AG04450 (cell line): Measurements from ENCODE around the gene ENKUR. TPM values are rescaled to one million over a fixed set of nuclear protein-coding genes. Genes with fewer than 3 reads are reported as not detected.

Experiments
- CTCF ChIA-PET: fragments of 300-600, 350-600 bp; formaldehyde crosslinking; extraction: SDS; loops from one replicate; lab custom pipeline; 2022; ENCODE audit warnings: antibody characterized with exemption, inconsistent platforms; lab: Charles Lee
- POLR2A ChIA-PET: fragments of 350-600 bp; formaldehyde crosslinking; extraction: SDS; loops from one replicate; lab custom pipeline; 2021; ENCODE audit warnings: antibody characterized with exemption, inconsistent platforms; lab: Yijun Ruan, JAX
- DNase-seq: peaks from one replicate; pipeline ENCODE4 v3.0.0-alpha.2; 2011; ENCODE audit warnings: low read depth, low spot score
- H3K27ac ChIP-seq: one replicate; pipeline ENCODE4 v1.5.1; 2012; ENCODE audit warnings: low read depth, low read length, control low read depth
- H3K27me3 ChIP-seq: one replicate; pipeline ENCODE4 v1.6.0; 2012; ENCODE audit warnings: low read length; ENCODE audit not compliant: control insufficient read depth, insufficient read depth
- H3K4me3 ChIP-seq: 2 replicates; pipeline ENCODE4 v1.5.1; 2011; ENCODE audit warnings: mild to moderate bottlenecking, low read depth, low read length, control low read depth
- H3K9me3 ChIP-seq: 2 replicates; pipeline ENCODE4 v1.5.1; 2012; ENCODE audit warnings: low read length; ENCODE audit not compliant: control insufficient read depth, insufficient read depth
- CTCF ChIP-seq: IDR thresholded peaks from 2 replicates; pipeline ENCODE4 v1.5.1; 2011; ENCODE audit warnings: low read depth, low read length, control low read depth, inconsistent platforms
- polyA plus RNA-seq: library from polyadenylated mRNA; depleted of rRNA; stranded (reverse); fragments of >200 nt; gene quantifications from 2 replicates; pipeline ENCODE4 v1.2.3, GENCODE V29; 2011

ENKUR gene
- polyA plus RNA-seq, 1 experiment: 0.11 TPM

- no peak for DNase-seq
- CTCF ChIA-PET: no interaction called here
- Histone ChIP-seq H3K4me3 (no peak overlapping the region), H3K9me3 (no peaks in the 10 kb centered on the region), H3K27me3 (peaks cover 4% of the 10 kb centered on the region), H3K27ac (no peak overlapping the region)
- POLR2A ChIA-PET: no interaction called here
- no peak for TF ChIP-seq CTCF
Observed at GRCh38 chr10:25052012-25052411, 36.1 kb upstream of the ENKUR start.

GRCh38 chr10:25050402-25050801 lies 34.4 kb upstream of the ENKUR start:
- no peak for TF ChIP-seq CTCF
- no peak for DNase-seq
- H3K27me3 ChIP-seq: peaks cover 4% of the 10 kb centered on the region
- no peaks in the 10 kb centered on the region for H3K9me3 ChIP-seq
- no peak overlapping the region for H3K27ac ChIP-seq
- ChIA-PET POLR2A (no interaction called here), CTCF (interaction anchor here (1.2 kb wide), 1 partner anchor 31 kb away, joined by 3 read pairs; no protein-coding TSS in a partner anchor)
- no peak overlapping the region for H3K4me3 ChIP-seq

- no peaks in the 10 kb centered on the region for H3K9me3 ChIP-seq
- no peak overlapping the region for H3K4me3 ChIP-seq
- H3K27ac ChIP-seq: no peak overlapping the region
- no peak for TF ChIP-seq CTCF
- POLR2A ChIA-PET: no interaction called here
- CTCF ChIA-PET: no interaction called here
- peaks cover 4% of the 10 kb centered on the region for H3K27me3 ChIP-seq
- no peak for DNase-seq
Observed at GRCh38 chr10:25049966-25050365, 34.0 kb upstream of the ENKUR start.

GRCh38 chr10:25048450-25048849 lies 32.5 kb upstream of the ENKUR start:
- Histone ChIP-seq H3K27me3 (peaks cover 4% of the 10 kb centered on the region), H3K27ac (no peak overlapping the region), H3K4me3 (no peak overlapping the region), H3K9me3 (no peaks in the 10 kb centered on the region)
- no peak for TF ChIP-seq CTCF
- DNase-seq: no peak
- POLR2A ChIA-PET: no interaction called here
- CTCF ChIA-PET: no interaction called here

- ChIA-PET POLR2A (no interaction called here), CTCF (no interaction called here)
- no peak for TF ChIP-seq CTCF
- Histone ChIP-seq H3K27ac (no peak overlapping the region), H3K27me3 (peaks cover 4% of the 10 kb centered on the region), H3K4me3 (no peak overlapping the region), H3K9me3 (no peaks in the 10 kb centered on the region)
- no peak for DNase-seq
Observed at GRCh38 chr10:25047591-25048301, 31.8 kb upstream of the ENKUR start.
